Right lobe of liver (tissue), 4 donors: ENCODE results near the gene NDST4.

Source experiments
- POLR2A ChIP-seq: fragments of 450-650 bp; IDR thresholded peaks from one replicate; pipeline ENCODE4 v1.6.1; 2017; ENCODE audit warnings: antibody characterized with exemption, mild to moderate bottlenecking
- TF ChIP-seq, protein P1 (sequence below), 4 donors: fragments of 200-600 bp in 3 of 4; fragments of 450-650 bp in 1 of 4; IDR thresholded peaks; one replicate each; pipeline versions ENCODE4 v1.5.1 to v1.8.0; 2016 to 2022; ENCODE audit warnings: antibody characterized with exemption in 4 of 4, mild to moderate bottlenecking in 2 of 4
- donor health status: DM: no; HTN: no; CAD: no.
- donor health status: DM: no; HTN: no; CAD: no.
- donor health status: DM: no; HTN: yes; CAD: no.

DNA sequence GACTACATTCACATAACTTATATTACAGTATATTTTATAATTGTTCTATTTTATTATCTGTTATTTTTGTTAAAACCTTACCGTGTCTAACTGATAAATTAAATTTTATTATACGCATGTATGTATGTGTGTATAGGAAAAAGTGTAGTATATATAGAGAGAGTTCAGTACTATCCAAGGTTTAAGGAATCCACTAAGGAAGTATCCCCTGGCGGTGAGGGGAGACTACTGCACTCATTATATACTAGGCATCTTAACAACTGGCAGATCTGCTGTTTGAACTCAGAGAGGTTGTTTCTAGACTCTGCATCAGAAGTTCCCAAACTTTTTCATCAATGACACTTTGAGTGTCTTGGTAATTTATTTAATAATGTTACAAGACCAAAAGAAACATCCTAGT is 70.9 kb downstream of the NDST4 start:
- TF ChIP-seq, protein P1, sequence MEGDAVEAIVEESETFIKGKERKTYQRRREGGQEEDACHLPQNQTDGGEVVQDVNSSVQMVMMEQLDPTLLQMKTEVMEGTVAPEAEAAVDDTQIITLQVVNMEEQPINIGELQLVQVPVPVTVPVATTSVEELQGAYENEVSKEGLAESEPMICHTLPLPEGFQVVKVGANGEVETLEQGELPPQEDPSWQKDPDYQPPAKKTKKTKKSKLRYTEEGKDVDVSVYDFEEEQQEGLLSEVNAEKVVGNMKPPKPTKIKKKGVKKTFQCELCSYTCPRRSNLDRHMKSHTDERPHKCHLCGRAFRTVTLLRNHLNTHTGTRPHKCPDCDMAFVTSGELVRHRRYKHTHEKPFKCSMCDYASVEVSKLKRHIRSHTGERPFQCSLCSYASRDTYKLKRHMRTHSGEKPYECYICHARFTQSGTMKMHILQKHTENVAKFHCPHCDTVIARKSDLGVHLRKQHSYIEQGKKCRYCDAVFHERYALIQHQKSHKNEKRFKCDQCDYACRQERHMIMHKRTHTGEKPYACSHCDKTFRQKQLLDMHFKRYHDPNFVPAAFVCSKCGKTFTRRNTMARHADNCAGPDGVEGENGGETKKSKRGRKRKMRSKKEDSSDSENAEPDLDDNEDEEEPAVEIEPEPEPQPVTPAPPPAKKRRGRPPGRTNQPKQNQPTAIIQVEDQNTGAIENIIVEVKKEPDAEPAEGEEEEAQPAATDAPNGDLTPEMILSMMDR (IDR thresholded peaks at IDR 0.05), result peak in 1 of 4 donors; percentile 4
- no peak for TF ChIP-seq POLR2A
